SK-N-MC (cell line): ENCODE results near the gene HMGB1.
"Not testable (repeated sequence)": the region's sequence is repeated elsewhere in the genome, so short reads cannot be mapped to it uniquely, and the experiment has no call there.

Experiments
- DNase-seq: peaks from one replicate; pipeline ENCODE4 v3.0.0-alpha.2; 2011; ENCODE audit warnings: low read depth, low spot score
- H3K27ac ChIP-seq: fragments of 200-600 bp; sonication (generic); 2 replicates; pipeline ENCODE4 v1.5.1; 2016; ENCODE audit warnings: mixed run types
- H3K36me3 ChIP-seq: fragments of 200-600 bp; sonication (generic); 2 replicates; pipeline ENCODE4 v1.6.1; 2017; ENCODE audit warnings: antibody characterized with exemption, low read length, mixed read lengths; ENCODE audit not compliant: insufficient read depth
- H3K4me3 ChIP-seq: fragments of 200-600 bp; sonication (generic); 2 replicates; pipeline ENCODE4 v1.5.1; 2016
- H3K9ac ChIP-seq: fragments of 200-600 bp; sonication (generic); 2 replicates; pipeline ENCODE4 v1.8.0; 2017; ENCODE audit warnings: mixed run types, mixed read lengths; ENCODE audit not compliant: insufficient read length
- H3K9me3 ChIP-seq: fragments of 200-600 bp; sonication (generic); 2 replicates; pipeline ENCODE4 v1.6.1; 2017; ENCODE audit warnings: low read depth, mild to moderate bottlenecking, antibody characterized with exemption, low read length, moderate library complexity, mixed read lengths
- EZH2 ChIP-seq: fragments of 200-600 bp; sonication (generic); IDR thresholded peaks from one replicate; pipeline ENCODE4 v1.6.1; 2017; ENCODE audit warnings: antibody characterized with exemption
- FOXP2 ChIP-seq: optimal IDR thresholded peaks from 2 replicates; pipeline ENCODE3; 2011; ENCODE audit warnings: mild to moderate bottlenecking, moderate library complexity; ENCODE audit not compliant: insufficient read depth; ENCODE audit errors: extremely low read length, control extremely low read depth
- POLR2AphosphoS5 ChIP-seq: IDR thresholded peaks from 2 replicates; pipeline ENCODE4 v1.6.1; 2012; ENCODE audit warnings: mild to moderate bottlenecking, low read depth, low read length, borderline replicate concordance

Gene HMGB1

GRCh38 chr13:30463787-30464495 lies 1.8 kb downstream of the HMGB1 start:
- no peak; the same call in 1 of the 2 replicates for TF ChIP-seq POLR2AphosphoS5
- TF ChIP-seq EZH2: no peak
- TF ChIP-seq FOXP2: no peak
- peaks cover 43% of the 10 kb centered on the region for H3K36me3 ChIP-seq
- H3K9ac ChIP-seq: peak overlapping the region; percentile 92
- peak overlapping the region; percentile 94 for H3K27ac ChIP-seq
- DNase-seq: no peak
- H3K9me3 ChIP-seq: no peaks in the 10 kb centered on the region
- H3K4me3 ChIP-seq: peak overlapping the region; percentile 97

DNA sequence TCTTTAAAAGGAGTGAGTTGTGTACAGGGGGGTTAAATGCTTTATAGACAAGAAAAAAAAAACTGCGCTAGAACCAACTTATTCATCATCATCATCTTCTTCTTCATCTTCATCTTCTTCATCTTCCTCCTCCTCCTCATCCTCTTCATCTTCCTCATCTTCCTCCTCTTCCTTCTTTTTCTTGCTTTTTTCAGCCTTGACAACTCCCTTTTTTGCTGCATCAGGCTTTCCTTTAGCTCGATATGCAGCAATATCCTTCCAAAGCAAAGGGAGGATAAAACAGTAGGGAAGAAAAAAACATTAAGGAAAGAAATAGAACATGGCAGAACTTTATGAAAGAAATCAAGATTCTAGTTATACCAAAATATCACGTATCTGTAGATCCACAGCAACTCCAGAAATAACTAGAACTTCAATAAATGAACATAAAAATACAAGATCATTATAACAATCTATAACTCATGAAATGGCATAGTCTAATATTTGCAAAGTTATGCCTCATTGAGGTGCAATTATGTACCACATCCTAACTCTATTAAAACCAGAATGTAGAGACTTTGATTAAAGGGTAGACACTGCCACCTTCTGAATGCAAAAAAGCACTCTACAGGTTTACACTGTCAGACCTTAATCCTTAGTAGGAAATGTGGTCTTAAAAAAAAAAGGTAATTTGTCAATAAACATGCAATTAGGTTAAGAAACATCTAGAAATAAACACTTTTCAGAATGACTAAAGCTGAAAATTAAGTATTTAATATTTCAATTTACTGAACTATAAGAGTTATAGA lies 4.3 kb downstream of the HMGB1 start:
- peaks cover 58% of the 10 kb centered on the region for H3K36me3 ChIP-seq
- DNase-seq, H3K9me3 ChIP-seq: not testable (repeated sequence)
- H3K27ac ChIP-seq: peak overlapping the region; percentile 94
- peak overlapping the region; percentile 63 for H3K9ac ChIP-seq
- peak overlapping the region; percentile 97 for H3K4me3 ChIP-seq

DNA sequence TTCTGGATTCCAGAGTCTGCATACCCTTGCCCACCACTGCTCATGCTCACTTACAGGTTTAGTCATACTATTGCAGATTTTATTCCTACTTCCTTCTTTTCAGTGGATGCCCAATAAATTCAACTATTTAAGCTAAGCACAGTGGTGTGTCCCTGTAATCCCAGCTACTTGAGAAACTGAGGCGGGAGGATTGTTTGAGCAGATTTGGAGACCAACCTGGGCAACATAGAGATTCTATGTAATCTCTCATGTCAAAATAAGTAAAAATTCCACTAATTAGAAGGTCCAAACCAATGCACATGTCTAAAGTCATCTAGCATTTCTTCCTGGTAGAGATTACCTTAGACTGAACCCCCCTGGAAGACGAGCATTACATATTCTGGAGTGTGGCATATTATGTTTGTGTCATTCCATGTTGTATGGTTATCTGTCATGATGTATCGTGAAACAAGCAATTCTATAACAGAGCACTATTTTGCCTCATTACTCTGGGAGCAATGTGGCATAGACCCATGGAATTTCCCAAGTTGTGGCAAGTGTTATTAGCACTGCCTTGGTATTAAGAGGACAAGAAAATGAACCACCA lies 8.3 kb downstream of the HMGB1 start:
- DNase-seq: no peak
- TF ChIP-seq EZH2 (no peak), FOXP2 (no peak), POLR2AphosphoS5 (peak; percentile 6; the same call in 1 of the 2 replicates)
- H3K4me3 ChIP-seq: no peak overlapping the region
- peak overlapping the region; percentile 52 for H3K27ac ChIP-seq
- H3K9me3 ChIP-seq: no peaks in the 10 kb centered on the region
- no peak overlapping the region for H3K9ac ChIP-seq
- peaks cover 40% of the 10 kb centered on the region for H3K36me3 ChIP-seq

DNA sequence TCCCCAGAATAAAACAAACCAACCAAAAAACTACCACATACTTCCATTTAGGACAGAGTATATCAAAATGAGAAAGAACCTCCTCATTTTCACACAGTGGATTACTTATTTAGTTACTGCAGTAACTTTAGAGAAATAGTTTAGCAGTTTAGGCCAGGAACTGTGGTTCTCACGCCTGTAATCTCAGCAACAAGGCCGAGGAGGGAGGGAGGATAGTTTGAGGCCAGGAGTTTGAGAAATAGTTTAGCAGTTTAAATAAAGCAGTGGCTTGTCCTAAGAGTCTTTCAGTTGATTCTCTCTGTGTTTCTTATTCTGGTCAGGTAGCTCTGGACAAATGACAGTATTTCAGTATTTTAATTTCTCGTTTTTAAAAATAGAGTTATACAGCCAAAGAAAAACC lies 9.4 kb downstream of the HMGB1 start:
- H3K9ac ChIP-seq: no peak overlapping the region
- H3K27ac ChIP-seq: peak overlapping the region; percentile 78
- TF ChIP-seq POLR2AphosphoS5 (no peak), FOXP2 (no peak), EZH2 (no peak)

DNA sequence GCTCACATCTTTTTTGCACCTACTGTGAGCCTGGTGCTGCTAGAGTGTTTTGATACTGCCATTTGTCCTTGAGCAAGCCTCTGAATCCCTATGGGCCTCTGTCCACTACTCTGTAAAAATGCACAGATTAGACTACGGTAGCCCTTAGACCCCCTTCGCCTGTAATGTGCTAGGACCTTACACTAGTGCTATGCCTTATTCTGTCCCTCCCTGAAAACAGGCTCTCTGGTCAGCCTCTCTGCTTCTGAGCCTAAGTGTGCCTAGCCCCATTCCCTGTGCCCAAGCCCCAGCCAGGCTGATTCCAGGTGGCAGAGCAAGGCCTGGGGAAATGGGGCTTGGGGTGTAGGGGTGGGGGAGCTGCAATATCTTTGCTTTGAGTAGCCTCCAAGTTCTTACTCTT lies 10.7 kb downstream of the HMGB1 start:
- H3K9ac ChIP-seq: no peak overlapping the region
- no peak for TF ChIP-seq FOXP2
- no peak for TF ChIP-seq EZH2
- no peak for TF ChIP-seq POLR2AphosphoS5
- DNase-seq: no peak
- H3K4me3 ChIP-seq: no peak overlapping the region
- peaks cover 26% of the 10 kb centered on the region for H3K36me3 ChIP-seq
- H3K9me3 ChIP-seq: no peaks in the 10 kb centered on the region
- H3K27ac ChIP-seq: peak overlapping the region; percentile 77

More for the DNA sequence above, 9.4 kb downstream of the HMGB1 start:
- Histone ChIP-seq H3K36me3 (peaks cover 28% of the 10 kb centered on the region), H3K4me3 (no peak overlapping the region), H3K9me3 (no peaks in the 10 kb centered on the region)
- DNase-seq: no peak

GRCh38 chr13:30453727-30454126 lies 12.0 kb downstream of the HMGB1 start:
- Histone ChIP-seq H3K36me3 (peaks cover 13% of the 10 kb centered on the region), H3K9ac (no peak overlapping the region), H3K9me3 (no peaks in the 10 kb centered on the region), H3K27ac (no peak overlapping the region), H3K4me3 (no peak overlapping the region)
- no peak for DNase-seq
- TF ChIP-seq EZH2 (no peak), POLR2AphosphoS5 (no peak), FOXP2 (no peak)

- not testable (repeated sequence) for H3K9me3 ChIP-seq, H3K27ac ChIP-seq, H3K36me3 ChIP-seq, DNase-seq, H3K4me3 ChIP-seq, H3K9ac ChIP-seq
Observed at GRCh38 chr13:30451476-30451875, 14.3 kb downstream of the HMGB1 start.

GRCh38 chr13:30450066-30450465 lies 15.7 kb downstream of the HMGB1 start:
- no peak for DNase-seq

DNA sequence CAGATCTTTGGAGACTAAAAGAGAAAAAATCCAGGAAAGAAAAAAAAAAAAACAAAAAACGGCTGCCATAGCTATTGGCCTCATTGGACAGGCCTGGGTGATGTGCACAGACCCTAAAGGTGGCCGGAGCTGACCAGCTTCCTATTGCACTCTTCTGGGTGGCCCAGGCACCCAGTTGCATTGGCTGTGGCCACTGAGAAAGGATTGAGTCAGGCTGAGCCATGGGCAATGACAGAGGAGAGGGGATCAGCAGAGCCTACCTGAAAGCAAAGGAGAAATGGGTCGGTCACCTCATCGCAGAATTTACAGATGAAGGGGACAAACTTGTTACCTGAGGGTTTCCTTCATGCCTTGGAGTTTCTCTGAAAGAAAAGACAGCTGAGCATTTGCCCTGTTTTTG lies 17.3 kb downstream of the HMGB1 start:
- Histone ChIP-seq H3K9ac (no peak overlapping the region), H3K4me3 (no peak overlapping the region), H3K36me3 (no peaks in the 10 kb centered on the region), H3K9me3 (no peaks in the 10 kb centered on the region), H3K27ac (no peak overlapping the region)
- DNase-seq: no peak
- TF ChIP-seq POLR2AphosphoS5 (no peak), EZH2 (no peak), FOXP2 (no peak)

More at GRCh38 chr13:30450066-30450465, 15.7 kb downstream of the HMGB1 start:
- TF ChIP-seq POLR2AphosphoS5: no peak
- no peak for TF ChIP-seq FOXP2
- TF ChIP-seq EZH2: no peak
- H3K9me3 ChIP-seq: no peaks in the 10 kb centered on the region
- H3K9ac ChIP-seq: no peak overlapping the region
- H3K27ac ChIP-seq: no peak overlapping the region
- H3K36me3 ChIP-seq: no peaks in the 10 kb centered on the region
- H3K4me3 ChIP-seq: no peak overlapping the region
